ENCODE measurements around the gene FXYD4.

DNA sequence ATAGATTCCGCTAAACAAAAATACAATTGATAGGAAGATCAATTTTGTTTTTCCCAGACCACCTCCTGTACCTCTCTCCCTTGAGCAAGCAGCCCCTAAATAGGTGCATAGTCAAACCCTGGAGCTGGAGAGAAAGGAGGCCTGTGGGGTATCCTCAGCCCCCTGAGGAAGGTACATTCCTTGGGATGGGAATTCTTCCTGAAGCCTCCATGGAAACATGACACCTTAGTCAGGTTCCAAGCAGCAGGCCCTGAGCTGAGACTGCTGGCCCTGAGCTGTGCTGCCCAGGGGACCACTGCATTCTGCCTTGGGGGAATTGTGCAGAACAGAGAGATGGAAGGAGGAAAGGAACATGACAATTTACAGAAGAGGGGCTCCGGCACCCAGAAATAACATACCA is 30.2 kb downstream of the FXYD4 start:
- no peak for TF ChIP-seq EZH2 (IDR thresholded peaks at IDR 0.05; ENCODE audit: low read depth, unreplicated experiment)
- no peak for TF ChIP-seq CREB1 (CRISPR knock-in tag; IDR thresholded peaks at IDR 0.05; ENCODE audit: low read depth)
- TF ChIP-seq, protein P1, sequence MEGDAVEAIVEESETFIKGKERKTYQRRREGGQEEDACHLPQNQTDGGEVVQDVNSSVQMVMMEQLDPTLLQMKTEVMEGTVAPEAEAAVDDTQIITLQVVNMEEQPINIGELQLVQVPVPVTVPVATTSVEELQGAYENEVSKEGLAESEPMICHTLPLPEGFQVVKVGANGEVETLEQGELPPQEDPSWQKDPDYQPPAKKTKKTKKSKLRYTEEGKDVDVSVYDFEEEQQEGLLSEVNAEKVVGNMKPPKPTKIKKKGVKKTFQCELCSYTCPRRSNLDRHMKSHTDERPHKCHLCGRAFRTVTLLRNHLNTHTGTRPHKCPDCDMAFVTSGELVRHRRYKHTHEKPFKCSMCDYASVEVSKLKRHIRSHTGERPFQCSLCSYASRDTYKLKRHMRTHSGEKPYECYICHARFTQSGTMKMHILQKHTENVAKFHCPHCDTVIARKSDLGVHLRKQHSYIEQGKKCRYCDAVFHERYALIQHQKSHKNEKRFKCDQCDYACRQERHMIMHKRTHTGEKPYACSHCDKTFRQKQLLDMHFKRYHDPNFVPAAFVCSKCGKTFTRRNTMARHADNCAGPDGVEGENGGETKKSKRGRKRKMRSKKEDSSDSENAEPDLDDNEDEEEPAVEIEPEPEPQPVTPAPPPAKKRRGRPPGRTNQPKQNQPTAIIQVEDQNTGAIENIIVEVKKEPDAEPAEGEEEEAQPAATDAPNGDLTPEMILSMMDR (conservative IDR thresholded peaks at IDR 0.05; ENCODE audit: low read depth in 2 of 2) = no peak
- TF ChIP-seq, protein P2, sequence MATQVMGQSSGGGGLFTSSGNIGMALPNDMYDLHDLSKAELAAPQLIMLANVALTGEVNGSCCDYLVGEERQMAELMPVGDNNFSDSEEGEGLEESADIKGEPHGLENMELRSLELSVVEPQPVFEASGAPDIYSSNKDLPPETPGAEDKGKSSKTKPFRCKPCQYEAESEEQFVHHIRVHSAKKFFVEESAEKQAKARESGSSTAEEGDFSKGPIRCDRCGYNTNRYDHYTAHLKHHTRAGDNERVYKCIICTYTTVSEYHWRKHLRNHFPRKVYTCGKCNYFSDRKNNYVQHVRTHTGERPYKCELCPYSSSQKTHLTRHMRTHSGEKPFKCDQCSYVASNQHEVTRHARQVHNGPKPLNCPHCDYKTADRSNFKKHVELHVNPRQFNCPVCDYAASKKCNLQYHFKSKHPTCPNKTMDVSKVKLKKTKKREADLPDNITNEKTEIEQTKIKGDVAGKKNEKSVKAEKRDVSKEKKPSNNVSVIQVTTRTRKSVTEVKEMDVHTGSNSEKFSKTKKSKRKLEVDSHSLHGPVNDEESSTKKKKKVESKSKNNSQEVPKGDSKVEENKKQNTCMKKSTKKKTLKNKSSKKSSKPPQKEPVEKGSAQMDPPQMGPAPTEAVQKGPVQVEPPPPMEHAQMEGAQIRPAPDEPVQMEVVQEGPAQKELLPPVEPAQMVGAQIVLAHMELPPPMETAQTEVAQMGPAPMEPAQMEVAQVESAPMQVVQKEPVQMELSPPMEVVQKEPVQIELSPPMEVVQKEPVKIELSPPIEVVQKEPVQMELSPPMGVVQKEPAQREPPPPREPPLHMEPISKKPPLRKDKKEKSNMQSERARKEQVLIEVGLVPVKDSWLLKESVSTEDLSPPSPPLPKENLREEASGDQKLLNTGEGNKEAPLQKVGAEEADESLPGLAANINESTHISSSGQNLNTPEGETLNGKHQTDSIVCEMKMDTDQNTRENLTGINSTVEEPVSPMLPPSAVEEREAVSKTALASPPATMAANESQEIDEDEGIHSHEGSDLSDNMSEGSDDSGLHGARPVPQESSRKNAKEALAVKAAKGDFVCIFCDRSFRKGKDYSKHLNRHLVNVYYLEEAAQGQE (IDR thresholded peaks at IDR 0.05; ENCODE audit: unreplicated experiment) = no peak
